ENCODE results near the gene ZBTB12.
"Not testable (repeated sequence)": the region's sequence is repeated elsewhere in the genome, so short reads cannot be mapped to it uniquely, and the experiment has no call there.

Gene ZBTB12

DNA sequence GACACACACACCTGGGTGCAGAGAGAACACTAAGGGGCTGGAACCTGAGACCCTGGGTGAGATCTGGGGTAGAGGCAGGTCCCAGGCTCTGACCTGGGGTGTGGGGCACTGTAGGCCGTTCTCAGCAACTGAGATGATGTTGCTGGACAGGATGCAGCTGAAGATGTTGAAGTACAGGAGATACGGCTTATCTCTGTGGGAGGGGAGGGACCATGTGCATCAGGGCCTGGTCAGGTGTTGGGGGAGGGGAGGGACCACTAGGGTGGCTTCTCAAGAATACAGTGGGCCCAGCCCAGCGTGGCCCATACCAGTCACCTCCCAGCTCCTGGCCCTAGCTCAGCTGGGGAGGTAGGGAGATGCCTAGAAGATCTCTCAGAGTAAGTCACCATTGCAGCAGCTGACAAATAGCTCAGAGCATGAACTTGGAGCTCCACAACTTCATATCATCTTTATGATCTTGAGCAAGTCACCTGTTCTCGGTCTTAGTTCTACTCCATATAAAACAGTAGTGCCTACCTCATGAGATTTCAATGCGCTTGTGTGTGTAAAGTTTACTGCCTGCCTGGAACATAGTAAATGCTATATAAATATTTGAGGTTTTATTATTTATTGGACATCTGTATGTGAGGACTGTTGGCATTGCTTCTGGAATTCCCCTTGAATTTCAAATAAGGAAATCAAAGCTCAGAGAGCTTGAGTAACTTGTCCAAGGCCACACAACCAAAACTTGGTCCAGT is 26.9 kb downstream of the ZBTB12 start:
- no peak for DNase-seq (ENCODE audit: low spot score)

DNA sequence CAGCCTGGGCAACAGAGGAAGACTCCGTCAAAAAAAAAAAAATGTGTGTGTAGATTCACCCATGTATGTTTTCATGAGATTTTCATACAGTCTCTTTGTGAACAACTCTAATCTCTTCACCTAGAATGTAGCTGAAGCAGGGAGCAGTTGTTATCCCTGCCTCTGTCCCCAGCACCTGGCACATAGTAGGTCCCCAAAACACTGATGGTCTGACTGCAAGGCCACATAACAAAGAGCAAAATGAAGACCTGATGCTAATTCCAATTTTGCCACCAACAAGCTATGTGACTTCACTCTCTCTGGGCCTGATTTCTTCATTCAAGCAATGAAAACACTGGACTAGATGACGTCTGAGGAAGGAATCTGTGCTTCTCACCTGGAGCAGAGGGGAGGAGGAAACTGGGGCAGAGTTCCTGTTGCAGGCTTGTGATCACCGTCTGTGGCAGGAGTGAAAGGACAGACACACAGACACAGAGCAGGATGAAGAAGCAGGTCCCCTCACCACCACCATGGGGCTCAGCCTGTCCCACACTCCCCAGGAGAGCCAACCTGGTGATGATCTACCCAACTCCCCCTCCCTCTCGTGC is 27.7 kb downstream of the ZBTB12 start:
- DNase-seq (ENCODE audit: low spot score), result no peak

DNA sequence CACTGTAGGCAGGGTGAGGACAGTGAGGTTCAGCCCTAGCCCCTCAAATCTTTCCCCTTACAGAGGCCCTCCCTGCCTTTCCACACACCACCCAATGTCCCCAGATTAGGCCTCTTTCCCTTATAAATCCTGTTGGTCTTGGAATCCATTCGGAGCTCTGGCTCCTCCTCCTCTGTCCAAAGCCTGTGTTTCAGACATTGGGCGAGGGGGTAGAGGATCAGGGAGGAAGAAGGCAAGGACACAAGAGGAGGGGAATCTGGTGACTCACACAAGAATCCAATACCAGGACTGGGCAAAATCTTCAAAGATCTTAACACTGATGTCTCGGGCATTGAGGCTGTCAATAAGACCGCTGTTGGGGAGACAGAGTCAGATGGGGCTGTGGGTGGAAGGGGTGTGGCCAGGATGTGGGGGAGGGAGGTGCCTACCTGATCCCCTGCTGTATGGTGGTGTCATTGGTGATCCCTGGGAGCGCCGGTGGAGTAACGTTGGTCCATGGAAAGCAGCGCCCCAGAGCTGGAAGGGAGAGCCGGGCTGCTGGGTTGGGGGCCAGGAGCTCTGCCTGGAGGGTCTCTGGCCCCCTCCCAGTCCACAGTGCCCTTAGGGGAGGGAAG is 30.7 kb downstream of the ZBTB12 start:
- no peak for DNase-seq (ENCODE audit: low spot score)

DNA sequence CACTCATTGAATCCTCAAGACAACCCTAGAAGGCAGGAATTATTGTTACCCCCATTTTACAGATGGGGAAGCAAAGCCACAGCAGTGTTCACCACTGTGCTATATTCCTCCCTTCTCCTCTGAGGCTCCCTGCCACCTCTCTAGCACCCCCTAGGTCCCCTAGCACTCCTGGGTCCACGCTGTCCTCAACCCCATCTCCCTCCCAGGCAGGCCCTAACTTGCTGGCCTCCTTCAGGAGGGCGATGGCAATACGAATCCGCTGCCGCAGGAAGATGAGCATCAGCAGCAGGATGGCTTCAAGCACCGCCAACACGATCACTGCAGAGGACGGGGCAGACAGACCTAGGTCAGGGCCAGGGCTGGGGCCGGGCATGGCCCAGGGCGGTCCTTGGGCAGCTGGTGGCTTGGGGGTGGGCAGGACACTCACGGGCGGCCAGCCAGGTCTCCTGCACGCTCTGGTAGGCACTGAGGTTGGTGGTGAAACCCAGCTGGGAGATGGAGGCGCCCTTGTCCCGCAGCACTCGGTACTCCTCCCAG is 31.4 kb downstream of the ZBTB12 start:
- DNase-seq (ENCODE audit: low spot score), result no peak

DNA sequence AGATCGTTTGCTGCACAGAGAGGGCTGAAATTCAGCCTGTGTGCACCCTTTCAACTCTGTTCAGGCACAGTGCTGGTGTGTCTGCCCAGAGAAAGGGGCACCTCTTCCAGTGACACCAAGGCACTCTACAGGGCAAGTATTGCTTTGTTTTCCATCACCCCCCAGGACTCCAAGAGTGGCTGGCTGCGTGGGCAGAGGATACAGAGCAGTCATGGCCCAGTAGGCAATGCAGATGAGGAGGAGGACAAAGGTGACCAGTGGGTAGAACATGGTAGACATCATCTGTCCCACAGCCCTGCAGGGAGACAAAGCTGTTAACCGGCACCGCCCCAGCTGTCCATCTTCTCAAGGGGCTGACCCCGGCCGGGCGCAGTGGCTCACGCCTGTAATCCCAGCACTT is 32.5 kb downstream of the ZBTB12 start:
- DNase-seq (ENCODE audit: low spot score), result no peak

DNA sequence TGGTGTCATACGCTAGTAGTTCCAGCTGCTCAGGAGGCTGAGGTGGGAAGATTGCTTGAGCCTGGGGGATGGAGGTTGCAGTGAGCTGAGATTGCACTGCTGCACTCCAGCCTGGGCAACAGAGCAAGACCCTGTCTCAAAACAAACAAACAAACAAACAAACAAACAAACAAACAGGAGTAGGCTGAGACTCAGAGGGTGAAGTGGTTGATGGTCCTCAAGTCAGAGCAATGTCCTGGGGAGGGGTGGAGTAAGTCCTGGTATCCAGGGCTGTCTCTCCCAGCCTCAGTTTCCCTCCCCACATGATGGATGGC is 33.3 kb downstream of the ZBTB12 start:
- DNase-seq (ENCODE audit: low spot score), result not testable (repeated sequence)

DNA sequence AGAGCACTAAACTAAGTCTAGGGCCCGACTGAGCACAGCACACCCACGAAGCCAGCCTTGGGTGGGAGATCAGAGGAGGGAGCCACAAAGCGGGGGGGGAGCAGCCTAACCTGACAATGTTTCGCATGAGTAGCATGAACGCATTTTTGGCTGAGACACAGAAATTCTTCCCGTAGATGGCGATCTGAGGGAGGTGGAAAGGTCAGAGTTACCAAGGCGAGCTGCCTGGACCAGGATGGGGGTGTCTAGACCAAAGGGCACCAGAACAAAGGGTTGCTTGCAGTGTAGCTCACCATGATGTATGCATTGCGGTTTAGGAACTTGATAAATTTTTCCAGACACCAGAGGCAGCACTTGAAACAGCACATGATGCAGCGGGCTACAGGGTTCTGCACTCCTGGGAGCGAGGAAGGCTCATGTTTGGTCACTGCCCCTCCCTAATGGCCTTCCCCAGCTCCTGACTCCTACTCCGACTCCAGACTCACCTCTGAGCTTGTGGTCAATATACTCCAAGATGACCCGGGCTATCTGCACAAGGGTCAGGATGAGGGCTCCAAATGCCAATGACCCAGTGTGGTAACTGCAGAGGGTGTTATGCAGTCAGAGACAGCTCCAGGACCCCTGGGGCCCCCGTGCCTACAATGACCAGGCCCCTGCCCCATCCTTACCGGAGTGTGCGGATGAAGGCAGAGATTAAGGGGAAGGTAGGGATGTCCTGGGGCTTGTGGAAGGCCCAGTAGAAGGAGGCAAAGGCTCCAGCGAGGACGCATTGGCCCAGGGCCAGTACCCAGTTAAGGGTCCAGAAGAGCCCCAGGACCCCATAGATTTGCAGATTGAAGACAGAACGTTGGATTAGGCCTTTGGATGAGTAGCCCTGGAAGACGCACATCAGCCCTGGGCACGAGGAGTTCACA is 36.4 kb downstream of the ZBTB12 start:
- no peak for DNase-seq (ENCODE audit: low spot score)

DNA sequence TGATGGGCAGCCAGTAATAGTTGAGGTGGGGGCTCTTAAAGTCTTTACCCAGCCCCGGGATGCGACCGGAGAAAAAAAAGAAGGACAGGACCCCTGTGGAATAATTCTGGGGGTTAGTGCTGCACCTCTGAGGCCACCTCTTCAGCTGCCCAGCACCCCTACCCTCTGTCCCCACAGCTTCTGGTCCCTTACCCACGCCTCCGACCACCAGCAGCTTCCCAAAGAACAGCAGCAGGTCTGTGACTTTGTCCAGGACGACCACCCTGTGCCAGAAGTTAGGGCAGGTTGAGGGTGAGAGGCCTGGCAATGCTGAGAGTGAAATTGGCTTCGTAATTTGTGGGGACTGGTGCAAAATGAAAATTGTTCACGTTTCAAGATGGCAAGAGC is 37.1 kb downstream of the ZBTB12 start:
- no peak for DNase-seq (ENCODE audit: low spot score)

DNA sequence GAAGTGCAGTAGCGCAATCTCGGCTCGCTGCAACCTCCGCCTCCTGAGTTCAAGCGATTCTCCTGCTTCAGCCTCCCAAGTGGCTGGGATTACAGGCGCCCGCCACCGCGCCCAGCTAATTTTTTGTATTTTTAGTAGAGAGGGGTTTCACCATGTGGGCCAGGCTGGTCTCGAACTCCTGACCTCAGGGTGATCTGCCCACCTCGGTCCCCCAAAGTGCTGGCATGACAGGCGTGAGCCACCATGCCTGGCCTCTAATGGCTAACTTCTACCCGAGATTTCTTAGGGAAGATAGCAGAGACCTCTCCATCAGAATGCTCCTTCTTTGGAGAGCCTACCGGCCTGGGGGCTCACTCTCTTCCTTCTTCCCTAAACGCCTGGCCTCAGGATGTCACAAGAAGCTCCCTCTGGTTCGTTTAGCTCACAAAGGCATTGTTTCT is 37.7 kb downstream of the ZBTB12 start:
- not testable (repeated sequence) for DNase-seq (ENCODE audit: low spot score)

DNA sequence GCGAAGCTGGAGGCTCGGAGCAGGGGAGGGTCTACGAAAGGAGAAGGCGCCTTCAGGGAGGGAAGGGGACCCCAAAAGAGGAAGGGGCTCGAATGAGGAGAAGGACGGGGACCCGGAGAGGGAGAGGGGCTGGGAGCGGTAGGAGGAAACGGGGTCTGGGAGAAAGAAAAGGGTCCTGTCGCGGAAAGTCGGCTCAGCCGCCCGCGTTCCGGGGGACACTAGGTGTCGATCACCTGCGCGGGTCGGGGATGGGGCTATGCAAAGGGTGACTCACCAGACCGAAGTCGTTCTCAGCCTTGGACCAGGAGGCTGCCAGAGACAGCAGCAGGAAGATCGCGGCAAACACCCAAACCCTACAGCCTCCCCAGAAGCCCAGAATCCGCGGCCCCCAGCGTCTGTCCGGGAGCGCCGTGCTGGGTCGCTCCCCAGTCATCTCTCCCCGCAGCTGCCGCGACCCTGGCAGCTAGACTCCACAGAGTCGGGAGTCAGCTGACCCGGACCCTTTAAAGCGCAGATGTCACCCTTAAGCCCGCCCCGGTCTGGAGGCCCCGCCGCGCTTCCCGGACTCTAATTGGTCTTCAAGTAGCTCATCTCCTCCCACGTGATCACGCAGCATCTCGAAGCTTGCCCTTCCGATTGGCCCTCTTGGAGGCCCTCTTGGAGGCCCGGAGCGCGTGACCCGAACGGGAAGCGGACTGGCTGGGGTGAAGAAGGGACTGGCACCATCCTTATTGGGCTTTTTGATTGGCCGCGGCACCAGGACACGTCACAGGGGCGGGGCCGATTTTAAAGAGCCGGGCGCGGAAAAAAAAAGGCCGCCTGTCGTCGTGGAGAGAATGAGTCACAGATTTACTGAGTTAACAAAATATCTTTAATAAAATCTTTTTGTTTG is 39.3 kb downstream of the ZBTB12 start, which contains the start of gene NEU1:
Gene NEU1 (minus strand): TSS at position 478 of the 892 bp plus-strand sequence. CDS start 45 bp downstream, at position 433.
- peak; percentile 100 for DNase-seq (ENCODE audit: low spot score)

DNA sequence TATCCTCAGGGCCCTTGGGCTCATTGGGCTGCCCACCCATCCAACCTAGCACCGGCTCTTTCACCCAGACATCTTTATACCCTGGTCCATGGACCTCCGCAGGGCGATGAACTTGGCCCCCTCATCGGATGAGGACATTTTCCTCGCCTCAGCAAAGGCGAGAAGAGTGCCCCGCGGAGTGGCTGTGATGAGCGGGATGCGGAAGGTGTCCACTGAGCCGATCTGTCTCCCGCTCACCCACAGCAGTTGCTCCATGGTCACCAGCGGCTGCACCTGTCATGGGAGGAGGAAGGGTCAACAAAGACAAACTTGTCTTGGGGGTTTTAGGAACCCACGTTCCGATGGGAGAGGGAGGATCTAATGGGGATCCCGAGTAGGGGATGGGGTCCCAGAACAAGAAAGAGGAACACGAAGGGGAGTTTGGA is 40.0 kb downstream of the ZBTB12 start:
- DNase-seq (ENCODE audit: low spot score), result no peak

DNA sequence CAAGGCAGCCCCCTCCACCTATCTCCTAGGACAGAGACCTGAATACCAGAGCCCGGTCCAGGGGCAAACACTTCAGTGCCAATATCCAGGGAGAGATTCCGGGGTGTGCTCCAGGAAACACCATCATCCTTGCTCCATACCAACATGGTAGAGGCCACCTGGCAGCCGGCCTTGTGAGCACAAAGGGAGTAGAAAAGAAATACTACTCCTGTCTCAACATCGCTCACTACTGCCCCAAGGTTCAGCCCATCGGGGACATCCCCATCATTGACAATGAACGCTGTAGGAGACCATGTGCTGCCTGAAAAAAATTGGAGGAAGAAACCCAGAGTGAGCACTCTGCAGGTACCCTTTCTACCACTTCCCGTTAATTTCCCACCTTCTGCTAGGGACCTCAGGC is 40.7 kb downstream of the ZBTB12 start:
- no peak for DNase-seq (ENCODE audit: low spot score)

DNA sequence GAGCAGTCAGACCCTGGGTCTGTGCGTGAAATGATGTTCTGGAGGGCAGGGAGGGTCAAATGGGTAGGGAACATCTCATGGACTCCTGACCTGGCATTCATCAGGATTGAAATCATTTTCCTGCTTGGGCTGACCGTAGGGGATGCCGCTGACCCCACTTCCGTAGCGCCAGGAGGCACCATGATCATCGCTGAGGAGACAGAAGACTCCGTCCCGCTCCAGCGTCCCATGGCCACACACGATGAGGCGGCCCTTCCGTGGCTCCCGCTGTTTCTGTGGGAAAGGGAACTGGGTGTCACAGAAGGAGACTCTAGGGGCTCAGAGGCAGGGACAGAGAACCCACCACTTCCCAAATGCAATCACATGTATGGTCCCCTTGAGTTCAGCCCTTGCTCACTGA is 41.5 kb downstream of the ZBTB12 start:
- DNase-seq (ENCODE audit: low spot score), result no peak

DNA sequence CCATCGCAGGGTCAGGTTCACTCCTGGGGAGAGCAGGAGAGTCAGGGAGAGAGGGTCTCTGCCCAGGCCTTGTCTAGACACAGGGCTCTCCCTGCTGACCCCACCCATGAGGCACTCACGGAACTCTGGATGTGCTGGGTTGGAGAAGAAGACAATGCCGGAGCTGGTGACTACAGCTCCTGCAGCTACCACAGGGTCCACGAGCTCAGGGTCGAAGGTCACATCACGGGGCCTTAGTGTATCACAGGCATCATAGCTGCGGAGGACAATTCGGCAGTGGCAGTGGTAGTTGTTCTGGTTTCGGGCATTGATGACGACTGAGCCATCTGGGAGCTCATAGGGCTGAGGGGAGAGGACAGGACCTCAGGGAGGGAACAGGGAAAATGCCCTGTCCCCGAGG is 42.0 kb downstream of the ZBTB12 start:
- no peak for DNase-seq (ENCODE audit: low spot score)

DNA sequence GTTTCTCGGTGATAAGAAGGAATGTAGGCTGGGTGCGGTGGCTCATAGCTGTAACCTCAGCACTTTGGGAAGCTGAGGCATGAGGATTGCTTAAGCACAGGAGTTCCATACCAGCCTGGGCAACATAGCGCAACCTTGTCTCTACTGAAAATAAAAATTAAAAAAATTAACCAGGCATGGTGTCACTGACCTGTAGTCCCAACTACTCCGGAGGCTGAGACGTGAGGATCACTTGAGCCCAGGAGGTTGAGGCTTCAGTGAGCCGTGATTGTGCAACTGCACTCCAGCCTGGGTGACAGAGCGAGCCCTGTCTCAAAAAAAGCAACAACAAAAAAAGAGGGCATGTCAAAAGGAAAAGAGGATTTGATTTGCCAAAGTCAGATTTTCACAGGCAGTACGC is 43.2 kb downstream of the ZBTB12 start:
- DNase-seq (ENCODE audit: low spot score), result no peak

DNA sequence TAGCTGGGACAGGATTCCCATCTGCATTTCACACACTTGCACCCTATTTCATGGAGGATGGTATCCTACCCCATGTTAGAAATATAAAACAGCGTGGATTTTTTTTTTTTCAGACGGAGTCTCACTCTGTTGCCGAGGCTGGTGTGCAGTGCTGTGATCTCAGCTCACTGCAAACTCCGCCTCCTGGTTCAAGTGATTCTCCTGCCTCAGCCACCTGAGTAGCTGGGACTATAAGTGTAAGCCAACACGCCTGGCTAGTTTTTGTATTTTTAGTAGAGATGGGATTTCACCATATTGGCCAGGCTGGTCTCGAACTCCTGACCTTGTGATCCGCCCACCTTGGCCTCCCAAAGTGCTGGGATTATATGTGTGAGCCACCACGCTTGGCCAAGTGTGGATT is 44.1 kb downstream of the ZBTB12 start:
- not testable (repeated sequence) for DNase-seq (ENCODE audit: low spot score)

DNA sequence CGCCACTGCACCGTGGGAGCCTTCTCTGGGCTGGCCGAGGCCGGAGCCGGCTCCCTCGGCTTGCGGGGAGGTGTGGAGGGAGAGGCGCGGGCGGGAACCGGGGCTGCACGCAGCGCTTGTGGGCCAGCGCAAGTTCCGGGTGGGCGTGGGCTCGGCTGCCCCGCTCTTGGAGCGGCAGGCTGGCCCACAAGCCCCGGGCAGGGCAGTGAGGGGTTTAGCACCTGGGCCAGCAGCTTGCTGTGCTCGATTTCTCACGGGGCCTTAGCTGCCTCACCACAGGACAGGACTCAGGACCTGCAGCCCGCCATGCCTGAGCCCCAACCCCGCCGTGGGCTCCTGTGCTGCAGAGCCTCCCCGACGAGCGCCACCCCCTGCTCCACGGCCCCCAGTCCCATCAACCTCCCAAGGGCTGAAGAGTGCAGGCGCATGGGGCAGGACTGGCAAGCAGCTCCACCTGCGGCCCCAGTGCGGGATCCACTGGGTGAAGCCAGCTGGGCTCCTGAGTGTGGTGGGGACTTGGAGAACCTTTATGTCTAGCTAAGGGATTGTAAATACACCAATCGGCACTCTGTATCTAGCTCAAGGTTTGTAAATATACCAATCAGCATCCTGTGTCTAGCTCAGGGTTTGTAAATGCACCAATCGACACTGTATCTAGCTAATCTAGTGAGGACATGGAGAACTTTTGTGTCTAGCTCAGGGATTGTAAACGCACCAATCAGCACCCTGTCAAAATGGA is 49.7 kb downstream of the ZBTB12 start:
- DNase-seq (ENCODE audit: low spot score), result not testable (repeated sequence)

DNA sequence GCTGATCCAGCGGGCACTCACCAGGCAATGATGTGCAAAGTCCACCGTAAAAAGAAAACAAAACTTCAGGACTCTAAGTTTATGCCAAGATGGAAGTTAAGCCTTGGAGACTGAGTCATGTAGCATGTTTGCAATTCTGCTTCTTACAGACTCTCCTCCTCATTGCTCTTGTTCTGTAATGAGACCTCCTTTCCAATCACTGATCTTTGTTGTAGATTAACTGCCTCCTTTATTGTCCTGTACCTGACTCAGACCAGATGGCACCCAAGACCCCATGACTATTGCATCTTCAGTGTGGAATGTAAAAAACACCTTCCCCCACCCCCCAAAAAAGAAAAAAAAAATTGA is 50.4 kb downstream of the ZBTB12 start:
- DNase-seq (ENCODE audit: low spot score), result no peak

DNA sequence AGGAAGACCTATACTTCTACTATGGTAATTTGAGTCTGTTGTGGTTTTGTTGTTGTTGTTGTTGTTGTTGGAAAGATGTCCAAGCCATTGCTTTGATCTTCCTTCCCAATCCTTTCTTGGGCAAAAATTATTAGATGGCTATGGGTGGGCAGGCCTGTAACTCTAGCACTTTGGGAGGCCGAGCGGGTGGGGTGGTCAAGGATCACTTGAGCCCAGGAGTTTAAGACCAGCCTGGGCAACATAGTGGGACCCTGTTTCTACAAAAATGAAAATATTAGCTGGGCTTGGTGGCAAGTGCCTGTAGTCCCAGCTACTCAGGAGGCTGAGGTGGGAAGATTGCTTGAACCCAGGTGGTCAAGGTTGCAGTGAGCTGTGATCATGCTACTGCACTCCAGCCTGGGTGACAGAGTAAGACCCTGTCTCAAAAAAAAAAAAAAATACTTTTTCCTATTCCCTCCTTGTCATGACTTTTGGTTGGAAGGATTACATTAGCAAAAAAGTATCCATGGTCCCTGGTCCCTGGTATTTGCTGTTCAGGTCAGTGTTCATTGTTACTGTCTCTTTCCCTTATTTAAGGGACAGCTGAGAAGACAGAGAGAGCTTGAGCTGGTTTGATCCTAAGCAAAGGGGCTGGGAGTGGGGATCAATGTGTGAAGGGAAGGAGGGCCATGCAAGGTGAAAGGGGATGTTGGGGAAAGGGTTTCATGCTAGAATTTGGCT is 51.0 kb downstream of the ZBTB12 start:
- DNase-seq (ENCODE audit: low spot score), result no peak

Measured in putamen (tissue), 1 donor.